ENCODE results near the gene FAM89A. TPM values are rescaled to one million over a fixed set of nuclear protein-coding genes. Genes with fewer than 3 reads are reported as not detected.

Gene FAM89A
- total RNA-seq, 1 experiment from 2014 or later, result 23.6 TPM

- TF ChIP-seq CBX3 (IDR thresholded peaks at IDR 0.05; ENCODE audit: low read depth), result no peak
- no peak for TF ChIP-seq RAD21 (IDR thresholded peaks at IDR 0.05; ENCODE audit: low read depth)
- TF ChIP-seq EGR1 (IDR thresholded peaks at IDR 0.05; ENCODE audit: low read depth), result no peak
- TF ChIP-seq ZBTB33 (IDR thresholded peaks at IDR 0.05; ENCODE audit: extremely low read depth, insufficient replicate concordance, low read length), result no peak
- TF ChIP-seq ZNF274 (IDR thresholded peaks at IDR 0.05; ENCODE audit: low read depth, low read length), result no peak
- TF ChIP-seq CTCF (IDR thresholded peaks at IDR 0.05 in 2 of 3, conservative IDR thresholded peaks at IDR 0.05 in 1 of 3; ENCODE audit: borderline replicate concordance in 1 of 3, insufficient read depth in 1 of 3, low read depth in 2 of 3, low read length in 2 of 3), result no peak
- TF ChIP-seq CEBPB (IDR thresholded peaks at IDR 0.05; ENCODE audit: low read depth), result no peak
Measured at GRCh38 chr1:231055271-231055670, 15.2 kb upstream of the FAM89A start (continued).

- H3K9ac ChIP-seq (ENCODE audit: low read length), result no peak overlapping the region
- H3K9me2 ChIP-seq (ENCODE audit: insufficient read depth), result no peaks in the 10 kb centered on the region
- DNase-seq (ENCODE audit: low read depth, low spot score) (no peak), ATAC-seq (no peak)
- BruUV-seq (replicated peaks), result no TSS peak
- H3K4me1 ChIP-seq (ENCODE audit: control insufficient read depth in 1 of 2, insufficient read depth in 2 of 2, low read length in 2 of 2), result peaks cover 0 to 8% of the 10 kb centered on the region in 2 experiments; a peak in 2 of 4 replicates
- H3K79me2 ChIP-seq (ENCODE audit: insufficient read depth, low read length), result no peaks in the 10 kb centered on the region
- intact Hi-C loops (cut with micrococcal nuclease), result no loop called here
- H2AFZ ChIP-seq (ENCODE audit: low read depth, low read length, poor library complexity, severe bottlenecking), result no peak overlapping the region
- H3K27ac ChIP-seq (ENCODE audit: low read depth, low read length), result no peak overlapping the region
- ChIA-PET RAD21 (ENCODE audit: low non-redundant PET in 1 of 2, low total read pairs in 2 of 2, uncharacterized antibody in 2 of 2, unreplicated experiment in 2 of 2) (no interaction called here), POLR2A (no interaction called here), CTCF (no interaction called here)
- H3K4me2 ChIP-seq (ENCODE audit: low read length), result no peak overlapping the region
- no peaks in the 10 kb centered on the region for H4K20me1 ChIP-seq (ENCODE audit: insufficient read depth)
- no peaks in the 10 kb centered on the region for H3K36me3 ChIP-seq (ENCODE audit: control insufficient read depth in 1 of 2, insufficient read depth in 2 of 2, low read length in 2 of 2)
- H3K4me3 ChIP-seq (replicated peaks in 1 of 2; ENCODE audit: low read depth in 1 of 2, low read length in 2 of 2), result no peak overlapping the region
- no peak for TF ChIP-seq ZNF274 (IDR thresholded peaks at IDR 0.05; ENCODE audit: low read depth, low read length)
- TF ChIP-seq EZH2phosphoT487 (IDR thresholded peaks at IDR 0.05; ENCODE audit: borderline replicate concordance), result no peak
- TF ChIP-seq REST (IDR thresholded peaks at IDR 0.05; ENCODE audit: low read depth), result no peak
- TF ChIP-seq YY1 (IDR thresholded peaks at IDR 0.05; ENCODE audit: extremely low read depth, insufficient replicate concordance, low read depth, low read length), result no peak
- TF ChIP-seq ZBTB33 (IDR thresholded peaks at IDR 0.05; ENCODE audit: extremely low read depth, insufficient replicate concordance, low read length), result no peak
- no peak for TF ChIP-seq SIN3A (IDR thresholded peaks at IDR 0.05; ENCODE audit: low read depth)
- TF ChIP-seq TCF7L2 (IDR thresholded peaks at IDR 0.05; ENCODE audit: borderline replicate concordance, extremely low read depth, insufficient read depth, insufficient read length), result no peak
- no peak for TF ChIP-seq SP1 (IDR thresholded peaks at IDR 0.05; ENCODE audit: low read depth)
- no peak for TF ChIP-seq SRF (IDR thresholded peaks at IDR 0.05; ENCODE audit: low read depth)
- H3K9me3 ChIP-seq (ENCODE audit: control insufficient read depth in 1 of 2, insufficient read depth in 1 of 2, low read depth in 1 of 2, low read length in 2 of 2), result no peaks in the 10 kb centered on the region
- H3K27me3 ChIP-seq (ENCODE audit: insufficient read depth, low read length), result no peaks in the 10 kb centered on the region
Measured at GRCh38 chr1:231053493-231054162, 13.6 kb upstream of the FAM89A start.

All from HCT116 (cell line).